ENCODE measurements around the gene AGMO. TPM values are rescaled to one million over a fixed set of nuclear protein-coding genes. Genes with fewer than 3 reads are reported as not detected.

AGMO gene
- total RNA-seq, 1 donor from 2014 or later, result not detected

- H3K4me3 Mint-ChIP-seq (ENCODE audit: unreplicated experiment), result no peak overlapping the region
- H3K36me3 Mint-ChIP-seq (ENCODE audit: low read depth, unreplicated experiment), result no peaks in the 10 kb centered on the region
- H3K27me3 Mint-ChIP-seq (ENCODE audit: unreplicated experiment), result no peaks in the 10 kb centered on the region
- no peak overlapping the region for H3K27ac Mint-ChIP-seq (ENCODE audit: unreplicated experiment)
- H3K9me3 Mint-ChIP-seq (ENCODE audit: unreplicated experiment), result no peaks in the 10 kb centered on the region
- no peaks in the 10 kb centered on the region for H3K4me1 Mint-ChIP-seq (ENCODE audit: unreplicated experiment)
- TF ChIP-seq CTCF (IDR thresholded peaks at IDR 0.05; ENCODE audit: unreplicated experiment), result no peak
- no peak for DNase-seq (ENCODE audit: low spot score)
Observed at GRCh38 chr7:15567036-15567435, 5.2 kb upstream of the AGMO start.

- H3K4me3 Mint-ChIP-seq (ENCODE audit: unreplicated experiment), result no peak overlapping the region
- TF ChIP-seq CTCF (IDR thresholded peaks at IDR 0.05; ENCODE audit: unreplicated experiment), result no peak
Observed at GRCh38 chr7:15566476-15566875, 4.7 kb upstream of the AGMO start.

GRCh38 chr7:15560968-15561367, 847 bp downstream of the AGMO start:
- Mint-ChIP-seq H3K4me3 (ENCODE audit: unreplicated experiment) (no peak overlapping the region), H3K27me3 (ENCODE audit: unreplicated experiment) (peaks cover 2% of the 10 kb centered on the region), H3K27ac (ENCODE audit: unreplicated experiment) (no peak overlapping the region), H3K4me1 (ENCODE audit: unreplicated experiment) (no peaks in the 10 kb centered on the region), H3K36me3 (ENCODE audit: low read depth, unreplicated experiment) (no peaks in the 10 kb centered on the region), H3K9me3 (ENCODE audit: unreplicated experiment) (no peaks in the 10 kb centered on the region)
- DNase-seq (ENCODE audit: low spot score), result no peak
- no peak for TF ChIP-seq CTCF (IDR thresholded peaks at IDR 0.05; ENCODE audit: unreplicated experiment)

More at GRCh38 chr7:15566476-15566875, 4.7 kb upstream of the AGMO start:
- Mint-ChIP-seq H3K36me3 (ENCODE audit: low read depth, unreplicated experiment) (no peaks in the 10 kb centered on the region), H3K4me1 (ENCODE audit: unreplicated experiment) (no peaks in the 10 kb centered on the region), H3K27ac (ENCODE audit: unreplicated experiment) (no peak overlapping the region), H3K27me3 (ENCODE audit: unreplicated experiment) (no peaks in the 10 kb centered on the region), H3K9me3 (ENCODE audit: unreplicated experiment) (no peaks in the 10 kb centered on the region)
- DNase-seq (ENCODE audit: low spot score), result no peak

GRCh38 chr7:15559416-15559928, 2.3 kb downstream of the AGMO start:
- no peaks in the 10 kb centered on the region for H3K9me3 Mint-ChIP-seq (ENCODE audit: unreplicated experiment)
- no peak for TF ChIP-seq CTCF (IDR thresholded peaks at IDR 0.05; ENCODE audit: unreplicated experiment)
- no peak overlapping the region for H3K27ac Mint-ChIP-seq (ENCODE audit: unreplicated experiment)
- peaks cover 2% of the 10 kb centered on the region for H3K27me3 Mint-ChIP-seq (ENCODE audit: unreplicated experiment)
- H3K36me3 Mint-ChIP-seq (ENCODE audit: low read depth, unreplicated experiment), result no peaks in the 10 kb centered on the region
- no peak overlapping the region for H3K4me3 Mint-ChIP-seq (ENCODE audit: unreplicated experiment)
- DNase-seq (ENCODE audit: low spot score), result no peak
- no peaks in the 10 kb centered on the region for H3K4me1 Mint-ChIP-seq (ENCODE audit: unreplicated experiment)

GRCh38 chr7:15558756-15559155, 3.1 kb downstream of the AGMO start:
- Mint-ChIP-seq H3K27me3 (ENCODE audit: unreplicated experiment) (peaks cover 2% of the 10 kb centered on the region), H3K27ac (ENCODE audit: unreplicated experiment) (no peak overlapping the region), H3K9me3 (ENCODE audit: unreplicated experiment) (no peaks in the 10 kb centered on the region), H3K36me3 (ENCODE audit: low read depth, unreplicated experiment) (no peaks in the 10 kb centered on the region), H3K4me1 (ENCODE audit: unreplicated experiment) (no peaks in the 10 kb centered on the region), H3K4me3 (ENCODE audit: unreplicated experiment) (no peak overlapping the region)
- TF ChIP-seq CTCF (IDR thresholded peaks at IDR 0.05; ENCODE audit: unreplicated experiment), result no peak
- DNase-seq (ENCODE audit: low spot score), result no peak
